K562 treated with DMSO at 1 percent for 24 hours (cell line): ENCODE results near the gene GOLGA2. TPM values are rescaled to one million over a fixed set of nuclear protein-coding genes. Genes with fewer than 3 reads are reported as not detected.

Experiments
- total RNA-seq: library from RNA; unstranded; fragments of 300-600 nt; gene quantifications from 2 replicates; pipeline ENCODE4 v1.2.3, GENCODE V29; 2022; ENCODE audit warnings: low read depth; ENCODE audit not compliant: insufficient read depth

Gene GOLGA2, protein sequence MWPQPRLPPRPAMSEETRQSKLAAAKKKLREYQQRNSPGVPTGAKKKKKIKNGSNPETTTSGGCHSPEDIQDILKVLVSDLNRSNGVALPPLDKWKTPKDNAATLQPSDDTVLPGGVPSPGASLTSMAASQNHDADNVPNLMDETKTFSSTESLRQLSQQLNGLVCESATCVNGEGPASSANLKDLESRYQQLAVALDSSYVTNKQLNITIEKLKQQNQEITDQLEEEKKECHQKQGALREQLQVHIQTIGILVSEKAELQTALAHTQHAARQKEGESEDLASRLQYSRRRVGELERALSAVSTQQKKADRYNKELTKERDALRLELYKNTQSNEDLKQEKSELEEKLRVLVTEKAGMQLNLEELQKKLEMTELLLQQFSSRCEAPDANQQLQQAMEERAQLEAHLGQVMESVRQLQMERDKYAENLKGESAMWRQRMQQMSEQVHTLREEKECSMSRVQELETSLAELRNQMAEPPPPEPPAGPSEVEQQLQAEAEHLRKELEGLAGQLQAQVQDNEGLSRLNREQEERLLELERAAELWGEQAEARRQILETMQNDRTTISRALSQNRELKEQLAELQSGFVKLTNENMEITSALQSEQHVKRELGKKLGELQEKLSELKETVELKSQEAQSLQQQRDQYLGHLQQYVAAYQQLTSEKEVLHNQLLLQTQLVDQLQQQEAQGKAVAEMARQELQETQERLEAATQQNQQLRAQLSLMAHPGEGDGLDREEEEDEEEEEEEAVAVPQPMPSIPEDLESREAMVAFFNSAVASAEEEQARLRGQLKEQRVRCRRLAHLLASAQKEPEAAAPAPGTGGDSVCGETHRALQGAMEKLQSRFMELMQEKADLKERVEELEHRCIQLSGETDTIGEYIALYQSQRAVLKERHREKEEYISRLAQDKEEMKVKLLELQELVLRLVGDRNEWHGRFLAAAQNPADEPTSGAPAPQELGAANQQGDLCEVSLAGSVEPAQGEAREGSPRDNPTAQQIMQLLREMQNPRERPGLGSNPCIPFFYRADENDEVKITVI
- total RNA-seq: 115 and 119 TPM in 2 replicates

DNA sequence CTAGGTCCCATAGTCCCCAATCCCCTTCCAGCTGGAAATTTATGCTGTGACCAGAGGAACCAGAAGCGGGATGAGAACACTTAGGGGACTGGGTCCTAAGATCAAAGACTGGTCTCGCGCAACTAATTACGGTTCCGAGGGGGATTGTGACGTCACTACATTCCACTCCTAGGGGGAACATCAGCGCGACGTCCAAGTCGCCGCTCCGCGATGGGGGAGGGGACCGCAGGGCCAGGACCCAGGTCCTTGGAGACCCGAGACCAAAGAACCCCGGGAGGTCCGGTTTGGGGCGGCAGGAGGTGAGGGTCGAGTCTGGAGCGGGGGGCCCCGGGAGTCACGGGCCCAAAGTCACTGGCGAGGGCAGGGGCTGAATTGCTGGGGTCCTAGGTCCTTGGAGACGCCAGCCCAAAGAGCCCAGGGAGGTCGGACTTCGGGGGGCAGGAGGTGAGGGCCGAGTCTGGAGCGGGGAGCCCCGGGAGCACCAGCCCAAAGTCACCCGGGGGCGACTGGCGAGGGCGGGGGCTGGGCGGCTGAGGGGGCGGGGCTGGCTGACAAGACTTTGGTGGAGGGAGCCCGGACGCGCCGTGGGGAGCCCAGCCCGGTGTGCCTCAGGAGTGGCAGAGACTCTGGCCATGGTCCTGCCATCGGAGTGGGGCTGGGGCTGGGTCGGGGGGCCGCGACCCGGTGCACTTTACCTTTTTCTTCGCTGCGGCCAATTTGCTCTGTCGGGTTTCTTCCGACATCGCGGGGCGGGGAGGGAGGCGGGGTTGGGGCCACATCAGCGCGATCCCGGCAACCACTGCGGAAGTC is at the start of gene GOLGA2:
GOLGA2 (minus strand) TSS at position 810 of the 810 bp plus-strand sequence; CDS start at position 779, 31 bp downstream.

DNA sequence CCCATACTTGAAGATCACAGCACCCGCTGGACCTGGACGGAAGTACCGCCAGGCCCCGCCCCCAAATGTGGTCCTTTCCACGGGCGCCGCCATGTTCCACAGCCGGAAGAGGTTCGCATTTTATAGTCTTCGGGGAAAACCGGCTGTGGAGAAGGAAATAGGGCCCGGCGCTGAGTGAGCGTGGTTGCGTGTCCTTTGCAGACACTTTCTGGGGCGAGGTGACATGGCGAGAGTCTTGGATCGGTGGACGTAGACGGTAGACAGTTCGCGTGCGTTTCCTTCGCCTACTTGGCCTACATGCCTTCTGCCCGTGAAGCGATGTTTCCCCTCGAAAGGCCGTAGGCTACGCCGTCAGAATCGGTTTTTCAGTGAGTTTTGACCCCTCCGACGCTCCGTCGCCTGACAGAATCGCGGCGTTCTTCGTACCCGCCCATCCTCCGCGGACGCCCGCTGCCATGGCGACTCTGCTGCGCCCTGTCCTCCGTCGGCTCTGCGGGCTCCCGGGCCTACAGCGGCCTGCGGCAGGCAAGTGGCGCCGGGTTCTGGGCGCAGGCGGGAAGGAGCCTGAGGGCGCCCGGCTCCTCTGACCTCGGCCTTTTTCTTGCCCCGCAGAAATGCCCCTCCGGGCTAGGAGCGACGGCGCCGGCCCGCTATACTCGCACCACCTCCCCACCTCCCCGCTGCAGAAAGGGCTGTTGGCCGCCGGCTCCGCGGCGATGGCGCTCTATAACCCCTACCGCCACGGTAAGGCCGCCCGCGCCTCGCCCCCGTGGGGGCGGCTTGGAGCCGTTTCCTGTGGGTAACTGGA is 46.8 kb upstream of the GOLGA2 start, which contains the start of the genes COQ4 and TRUB2:
COQ4 (plus strand) TSS at position 436 of the 808 bp plus-strand sequence; CDS start at position 456, 20 bp downstream.
TRUB2 (minus strand) TSS at position 44 of the 808 bp plus-strand sequence; CDS start at position 5, 39 bp downstream.

DNA sequence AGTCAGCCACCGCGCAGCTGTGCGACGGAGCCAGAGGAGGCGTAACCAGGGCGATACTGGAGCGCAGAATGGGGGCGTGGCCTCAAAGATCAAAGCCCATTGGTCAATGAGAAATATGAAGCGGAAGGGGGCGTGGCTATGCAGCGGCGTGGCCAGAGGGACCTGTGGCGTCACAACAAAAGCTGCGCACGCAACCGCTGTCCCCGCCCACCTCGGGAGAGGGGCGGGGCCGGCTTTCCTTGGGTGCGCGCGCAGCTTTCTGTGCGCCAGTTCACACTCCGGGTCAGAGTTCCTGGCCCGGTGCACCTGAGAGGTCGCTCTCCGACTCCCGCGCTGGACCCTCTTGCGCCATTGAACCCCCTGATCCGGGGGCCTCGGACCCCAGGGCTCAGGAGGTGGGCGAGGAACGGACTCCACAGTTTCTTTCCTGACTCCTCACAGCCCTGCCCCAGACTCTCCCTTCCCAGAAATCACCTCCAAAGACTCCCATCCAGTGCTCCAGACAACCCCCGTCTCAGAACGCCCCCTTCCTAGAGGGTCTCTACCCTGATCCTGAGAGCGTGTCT is 284 bp upstream of the GOLGA2 start, which contains the start of gene SWI5:
SWI5 (plus strand) TSS at position 269 of the 566 bp plus-strand sequence.

Other genes starting within 250 kb of the GOLGA2 start
- gene NAIF1, start 208.7 kb downstream of the GOLGA2 start, total RNA-seq: 20.5 and 24.2 TPM in 2 replicates
- gene SLC25A25, start 207.8 kb downstream of the GOLGA2 start, total RNA-seq: 40.3 and 40.4 TPM in 2 replicates
- 66.6 and 70.1 TPM in 2 replicates for gene PTGES2, start 148.3 kb downstream of the GOLGA2 start, total RNA-seq
- not detected in 2 replicates for gene LCN2, start 126.6 kb downstream of the GOLGA2 start, total RNA-seq
- gene BBLN, start 115.7 kb downstream of the GOLGA2 start, total RNA-seq: 532 and 580 TPM in 2 replicates
- gene CIZ1, start 84.4 kb downstream of the GOLGA2 start, total RNA-seq: 438 and 464 TPM in 2 replicates
- gene DNM1, start 72.6 kb downstream of the GOLGA2 start, total RNA-seq: 54.4 and 58.5 TPM in 2 replicates
- 193 and 194 TPM in 2 replicates for gene SWI5, start 269 bp upstream of the GOLGA2 start, total RNA-seq
- gene TRUB2, start 46.4 kb upstream of the GOLGA2 start, total RNA-seq: 43.8 and 46.6 TPM in 2 replicates
- 146 and 156 TPM in 2 replicates for gene COQ4, start 46.8 kb upstream of the GOLGA2 start, total RNA-seq
- gene SLC27A4, start 64.5 kb upstream of the GOLGA2 start, total RNA-seq: 28.7 and 30.2 TPM in 2 replicates
- 47.0 and 47.9 TPM in 2 replicates for gene URM1, start 95.4 kb upstream of the GOLGA2 start, total RNA-seq
- gene CERCAM, start 144.8 kb upstream of the GOLGA2 start, total RNA-seq: 40.1 and 41.8 TPM in 2 replicates
- 52.6 and 57.2 TPM in 2 replicates for gene ODF2, start 180.0 kb upstream of the GOLGA2 start, total RNA-seq
- 35.7 and 41.9 TPM in 2 replicates for gene GLE1, start 228.7 kb upstream of the GOLGA2 start, total RNA-seq